WERI-Rb-1 (cell line): Measurements from ENCODE around the gene RUNDC1.
A peak's percentile ranks its signal among the peaks of the same experiment; 100 is the strongest.

Experiments used
- DNase-seq: peaks from one replicate; pipeline ENCODE4 v3.0.0-alpha.2; 2020
- H3K27ac ChIP-seq: fragments of 250-450 bp; sonication (Bioruptor Pico); 2 replicates; pipeline ENCODE4 v1.5.1; 2020; ENCODE audit warnings: mild to moderate bottlenecking, moderate library complexity
- H3K27me3 ChIP-seq: fragments of 250-450 bp; sonication (Bioruptor Pico); 2 replicates; pipeline ENCODE4 v1.5.1; 2021; ENCODE audit warnings: mild to moderate bottlenecking, low read depth, moderate library complexity; ENCODE audit not compliant: insufficient read depth, severe bottlenecking
- H3K36me3 ChIP-seq: fragments of 250-450 bp; sonication (Bioruptor Pico); 2 replicates; pipeline ENCODE4 v1.5.1; 2020; ENCODE audit warnings: mild to moderate bottlenecking, moderate library complexity
- H3K4me3 ChIP-seq: 2 replicates; pipeline ENCODE4 v1.5.1; 2011; ENCODE audit warnings: low read depth, mild to moderate bottlenecking, control low read depth, low read length
- H3K9me3 ChIP-seq: fragments of 250-450 bp; sonication (Bioruptor Pico); 2 replicates; pipeline ENCODE4 v1.5.1; 2021; ENCODE audit warnings: mild to moderate bottlenecking, moderate library complexity; ENCODE audit not compliant: severe bottlenecking
- TF ChIP-seq, protein P1 (sequence below): IDR thresholded peaks from 2 replicates; pipeline ENCODE4 v1.5.1; 2011; ENCODE audit warnings: low read depth, mild to moderate bottlenecking, control low read depth, inconsistent platforms, low read length

RUNDC1 gene

DNA sequence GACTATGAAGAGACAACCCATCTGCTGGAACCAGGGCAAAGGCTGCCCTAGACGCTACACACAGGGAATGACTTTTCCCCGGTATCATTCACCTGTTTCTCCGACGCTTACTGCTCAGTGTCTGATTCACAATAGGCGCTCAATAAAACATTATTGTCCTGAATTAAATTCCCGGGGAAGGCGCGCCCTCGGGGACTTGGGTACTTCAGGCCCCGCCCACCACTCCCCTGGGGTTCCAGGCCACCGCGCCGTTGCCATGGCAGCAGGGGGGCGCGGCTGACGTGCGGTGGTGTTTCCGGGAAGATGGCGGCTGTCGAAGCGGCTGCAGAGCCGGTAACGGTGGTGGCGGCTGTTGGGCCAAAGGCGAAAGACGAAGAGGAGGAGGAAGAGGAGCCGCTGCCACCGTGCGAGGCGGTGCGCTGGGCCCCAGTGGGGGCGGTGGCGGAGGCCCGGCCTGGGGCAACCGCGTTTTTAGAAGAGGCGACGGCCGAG lies at the start of gene RUNDC1:
Gene RUNDC1, plus strand, starts transcription at position 292 of the 492 bp plus-strand sequence. Its CDS starts 12 bp downstream, at position 304.
- no peaks in the 10 kb centered on the region for H3K9me3 ChIP-seq
- peak within 1 kb of the TSS; percentile 82 for H3K27ac ChIP-seq
- peak; percentile 96 for DNase-seq
- peaks cover 27% of the 10 kb centered on the region for H3K36me3 ChIP-seq
- no peaks in the 10 kb centered on the region for H3K27me3 ChIP-seq
- H3K4me3 ChIP-seq = peak within 1 kb of the TSS; percentile 51
- TF ChIP-seq, protein P1, sequence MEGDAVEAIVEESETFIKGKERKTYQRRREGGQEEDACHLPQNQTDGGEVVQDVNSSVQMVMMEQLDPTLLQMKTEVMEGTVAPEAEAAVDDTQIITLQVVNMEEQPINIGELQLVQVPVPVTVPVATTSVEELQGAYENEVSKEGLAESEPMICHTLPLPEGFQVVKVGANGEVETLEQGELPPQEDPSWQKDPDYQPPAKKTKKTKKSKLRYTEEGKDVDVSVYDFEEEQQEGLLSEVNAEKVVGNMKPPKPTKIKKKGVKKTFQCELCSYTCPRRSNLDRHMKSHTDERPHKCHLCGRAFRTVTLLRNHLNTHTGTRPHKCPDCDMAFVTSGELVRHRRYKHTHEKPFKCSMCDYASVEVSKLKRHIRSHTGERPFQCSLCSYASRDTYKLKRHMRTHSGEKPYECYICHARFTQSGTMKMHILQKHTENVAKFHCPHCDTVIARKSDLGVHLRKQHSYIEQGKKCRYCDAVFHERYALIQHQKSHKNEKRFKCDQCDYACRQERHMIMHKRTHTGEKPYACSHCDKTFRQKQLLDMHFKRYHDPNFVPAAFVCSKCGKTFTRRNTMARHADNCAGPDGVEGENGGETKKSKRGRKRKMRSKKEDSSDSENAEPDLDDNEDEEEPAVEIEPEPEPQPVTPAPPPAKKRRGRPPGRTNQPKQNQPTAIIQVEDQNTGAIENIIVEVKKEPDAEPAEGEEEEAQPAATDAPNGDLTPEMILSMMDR = no peak

DNA sequence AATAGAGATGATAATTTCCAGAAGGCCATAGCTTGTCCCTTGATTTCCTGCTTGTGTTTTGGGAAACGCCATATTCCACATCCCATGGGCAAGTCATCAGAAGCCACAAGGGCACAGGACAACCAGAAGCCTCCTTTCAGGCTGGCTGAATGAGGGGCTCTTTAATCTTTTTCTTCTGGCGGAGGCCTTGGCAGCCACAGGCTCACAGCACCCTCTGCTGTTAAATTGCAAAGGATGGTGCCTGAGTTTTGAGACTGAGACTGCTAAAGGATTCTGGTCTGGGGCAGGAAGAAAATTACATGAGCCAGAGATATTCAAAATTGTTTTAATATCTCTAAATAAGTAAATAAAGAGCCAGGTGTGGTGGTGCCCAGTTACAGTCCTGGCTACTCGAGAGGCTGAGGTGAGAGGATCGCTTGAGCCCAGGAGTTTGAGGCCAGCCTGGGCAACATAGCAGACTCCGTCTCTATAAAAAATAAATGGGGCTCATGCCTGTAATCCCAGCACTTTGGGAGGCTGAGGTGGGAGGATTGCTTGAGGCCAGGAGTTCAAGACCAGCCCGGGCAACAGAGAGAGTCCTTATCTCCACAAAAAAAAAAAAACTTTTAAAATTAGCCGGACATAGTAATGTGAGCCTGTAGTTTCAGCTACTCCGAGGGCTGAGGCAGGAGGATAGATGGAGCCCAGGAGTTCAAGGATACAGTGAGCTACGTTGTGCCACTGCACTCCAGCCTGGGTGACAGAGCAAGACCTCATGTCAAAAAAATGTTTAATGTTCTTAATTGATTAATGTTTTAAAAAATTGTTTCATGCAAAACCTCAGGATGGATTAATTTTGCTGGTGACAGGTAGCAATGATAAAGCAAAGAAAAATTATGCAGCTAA lies 42.4 kb upstream of the RUNDC1 start:
- Histone ChIP-seq H3K27ac (no peak overlapping the region), H3K4me3 (no peak overlapping the region), H3K36me3 (no peaks in the 10 kb centered on the region), H3K9me3 (no peaks in the 10 kb centered on the region), H3K27me3 (no peaks in the 10 kb centered on the region)
- TF ChIP-seq, protein P1 = peak; percentile 80
- DNase-seq = peak; percentile 75

DNA sequence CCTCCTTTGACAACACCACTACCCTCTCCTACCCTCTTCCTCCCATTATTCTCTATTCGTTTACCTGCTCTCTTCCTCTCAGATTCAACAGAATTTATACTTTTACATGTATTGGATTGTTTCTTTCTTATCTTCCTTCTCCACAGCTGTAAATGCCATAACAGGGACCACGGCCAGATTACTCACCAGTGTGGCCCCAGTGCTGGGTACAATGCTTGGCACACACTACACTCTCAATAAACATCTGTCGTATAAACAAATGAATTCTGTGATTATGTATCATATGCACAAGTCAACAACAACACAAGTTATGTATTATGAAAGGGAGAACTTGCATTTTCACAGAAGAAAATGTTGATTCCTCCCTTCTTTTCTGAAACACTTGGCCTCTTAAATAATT lies 36.2 kb upstream of the RUNDC1 start:
- H3K9me3 ChIP-seq = no peaks in the 10 kb centered on the region
- no peak overlapping the region for H3K4me3 ChIP-seq
- TF ChIP-seq, protein P1 = no peak
- no peak overlapping the region for H3K27ac ChIP-seq
- no peak for DNase-seq
- H3K27me3 ChIP-seq = no peaks in the 10 kb centered on the region
- H3K36me3 ChIP-seq = peaks cover 11% of the 10 kb centered on the region

DNA sequence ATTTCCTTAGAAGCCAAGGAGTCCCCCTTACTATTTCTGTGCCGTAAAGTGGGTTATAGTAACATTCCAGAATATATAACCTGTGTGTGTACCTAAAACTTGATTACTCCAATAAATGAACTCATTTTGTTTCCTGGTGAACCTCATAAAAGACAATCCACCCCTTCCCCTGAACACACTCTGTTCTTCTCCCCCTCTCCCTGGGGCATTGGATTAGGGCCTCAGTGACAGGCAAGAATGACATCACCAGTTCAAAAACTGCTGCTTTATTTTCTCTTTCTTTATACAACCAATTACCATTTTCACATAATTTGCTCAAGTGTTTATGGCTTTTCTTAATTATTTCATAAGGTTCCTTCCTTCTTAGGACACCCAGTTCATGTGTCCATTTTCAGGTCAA lies 33.6 kb upstream of the RUNDC1 start:
- H3K27ac ChIP-seq = no peak overlapping the region; the same call in 1 of the 2 replicates
- no peak overlapping the region for H3K4me3 ChIP-seq
- no peak for DNase-seq
- TF ChIP-seq, protein P1 = no peak
- no peaks in the 10 kb centered on the region for H3K27me3 ChIP-seq
- no peaks in the 10 kb centered on the region for H3K9me3 ChIP-seq
- peaks cover 37% of the 10 kb centered on the region for H3K36me3 ChIP-seq

DNA sequence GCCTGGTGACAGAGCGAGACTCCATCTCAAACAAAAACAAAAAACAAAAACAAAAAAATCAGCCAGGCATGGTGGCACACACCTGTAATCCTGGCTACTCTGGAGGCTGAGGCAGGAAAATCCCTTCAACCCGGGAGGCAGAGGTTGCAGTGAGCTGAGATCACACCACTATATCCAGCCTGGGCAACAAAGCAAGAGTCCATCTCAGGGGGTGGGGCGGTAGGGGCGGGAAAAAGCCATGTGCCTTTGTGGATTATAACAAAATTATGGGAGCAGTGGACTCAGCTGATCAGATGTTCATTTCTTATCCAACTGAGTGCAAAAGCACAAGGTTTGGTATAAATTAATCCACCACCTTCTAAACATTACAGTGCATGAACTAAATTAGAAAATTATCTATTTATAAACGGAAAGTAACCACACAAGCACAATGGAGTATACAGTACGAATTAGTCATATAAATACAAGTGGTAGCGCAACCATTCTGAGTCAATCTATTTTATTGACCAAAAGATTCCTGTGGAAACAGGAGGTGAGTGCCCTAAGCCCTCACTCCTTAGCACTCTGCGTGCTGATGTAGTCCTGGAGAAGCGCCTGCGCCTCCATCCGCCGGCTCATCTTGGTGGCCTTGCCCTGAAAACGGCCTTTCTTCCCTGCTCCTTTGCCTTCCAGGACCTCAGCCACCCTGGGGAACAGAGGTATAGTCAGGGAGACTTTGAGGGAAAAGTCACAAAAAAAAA lies 30.2 kb upstream of the RUNDC1 start:
- DNase-seq = no peak
- Histone ChIP-seq H3K27ac (no peak overlapping the region), H3K36me3 (peaks cover 69% of the 10 kb centered on the region), H3K27me3 (no peaks in the 10 kb centered on the region), H3K4me3 (no peak overlapping the region), H3K9me3 (no peaks in the 10 kb centered on the region)
- TF ChIP-seq, protein P1 = no peak
